ENCODE measurements around the gene HCK.

- no peak for TF ChIP-seq CTCF (IDR thresholded peaks at IDR 0.05)
- TF ChIP-seq POLR2A (IDR thresholded peaks at IDR 0.05): no peak
These were observed 87.9 kb downstream of the HCK start for GRCh38 chr20:32139947-32140346.

Data from lower leg skin (tissue), 3 donors.